ENCODE measurements around the gene DSC1. TPM values are rescaled to one million over a fixed set of nuclear protein-coding genes. Genes with fewer than 3 reads are reported as not detected.

The DSC1 gene
- total and polyA plus RNA-seq, 2 of the 8 experiments (the other 6 are each of a cell fraction or from before 2014, with no cell fraction given): 0.02 TPM; not detected in 1

DNA sequence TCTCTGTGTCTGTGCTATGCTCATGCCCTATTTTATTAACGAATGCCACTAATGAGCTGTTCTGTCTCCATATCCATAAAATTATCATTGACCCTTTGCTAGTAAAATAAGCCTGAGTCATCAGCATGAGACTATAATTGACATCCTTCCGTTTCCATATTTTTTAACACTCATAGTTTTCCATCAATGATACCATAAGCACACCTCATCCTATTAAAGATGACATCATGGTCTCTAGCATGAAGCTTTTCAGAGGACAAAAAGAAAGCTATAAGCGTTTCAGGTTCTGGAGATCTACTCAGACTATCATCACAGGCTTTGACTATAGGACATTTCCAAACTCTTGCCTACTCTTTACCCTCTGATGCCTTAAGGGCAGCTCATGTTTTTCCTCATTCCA is 59.2 kb downstream of the DSC1 start (continued):
- TF ChIP-seq, protein P1, sequence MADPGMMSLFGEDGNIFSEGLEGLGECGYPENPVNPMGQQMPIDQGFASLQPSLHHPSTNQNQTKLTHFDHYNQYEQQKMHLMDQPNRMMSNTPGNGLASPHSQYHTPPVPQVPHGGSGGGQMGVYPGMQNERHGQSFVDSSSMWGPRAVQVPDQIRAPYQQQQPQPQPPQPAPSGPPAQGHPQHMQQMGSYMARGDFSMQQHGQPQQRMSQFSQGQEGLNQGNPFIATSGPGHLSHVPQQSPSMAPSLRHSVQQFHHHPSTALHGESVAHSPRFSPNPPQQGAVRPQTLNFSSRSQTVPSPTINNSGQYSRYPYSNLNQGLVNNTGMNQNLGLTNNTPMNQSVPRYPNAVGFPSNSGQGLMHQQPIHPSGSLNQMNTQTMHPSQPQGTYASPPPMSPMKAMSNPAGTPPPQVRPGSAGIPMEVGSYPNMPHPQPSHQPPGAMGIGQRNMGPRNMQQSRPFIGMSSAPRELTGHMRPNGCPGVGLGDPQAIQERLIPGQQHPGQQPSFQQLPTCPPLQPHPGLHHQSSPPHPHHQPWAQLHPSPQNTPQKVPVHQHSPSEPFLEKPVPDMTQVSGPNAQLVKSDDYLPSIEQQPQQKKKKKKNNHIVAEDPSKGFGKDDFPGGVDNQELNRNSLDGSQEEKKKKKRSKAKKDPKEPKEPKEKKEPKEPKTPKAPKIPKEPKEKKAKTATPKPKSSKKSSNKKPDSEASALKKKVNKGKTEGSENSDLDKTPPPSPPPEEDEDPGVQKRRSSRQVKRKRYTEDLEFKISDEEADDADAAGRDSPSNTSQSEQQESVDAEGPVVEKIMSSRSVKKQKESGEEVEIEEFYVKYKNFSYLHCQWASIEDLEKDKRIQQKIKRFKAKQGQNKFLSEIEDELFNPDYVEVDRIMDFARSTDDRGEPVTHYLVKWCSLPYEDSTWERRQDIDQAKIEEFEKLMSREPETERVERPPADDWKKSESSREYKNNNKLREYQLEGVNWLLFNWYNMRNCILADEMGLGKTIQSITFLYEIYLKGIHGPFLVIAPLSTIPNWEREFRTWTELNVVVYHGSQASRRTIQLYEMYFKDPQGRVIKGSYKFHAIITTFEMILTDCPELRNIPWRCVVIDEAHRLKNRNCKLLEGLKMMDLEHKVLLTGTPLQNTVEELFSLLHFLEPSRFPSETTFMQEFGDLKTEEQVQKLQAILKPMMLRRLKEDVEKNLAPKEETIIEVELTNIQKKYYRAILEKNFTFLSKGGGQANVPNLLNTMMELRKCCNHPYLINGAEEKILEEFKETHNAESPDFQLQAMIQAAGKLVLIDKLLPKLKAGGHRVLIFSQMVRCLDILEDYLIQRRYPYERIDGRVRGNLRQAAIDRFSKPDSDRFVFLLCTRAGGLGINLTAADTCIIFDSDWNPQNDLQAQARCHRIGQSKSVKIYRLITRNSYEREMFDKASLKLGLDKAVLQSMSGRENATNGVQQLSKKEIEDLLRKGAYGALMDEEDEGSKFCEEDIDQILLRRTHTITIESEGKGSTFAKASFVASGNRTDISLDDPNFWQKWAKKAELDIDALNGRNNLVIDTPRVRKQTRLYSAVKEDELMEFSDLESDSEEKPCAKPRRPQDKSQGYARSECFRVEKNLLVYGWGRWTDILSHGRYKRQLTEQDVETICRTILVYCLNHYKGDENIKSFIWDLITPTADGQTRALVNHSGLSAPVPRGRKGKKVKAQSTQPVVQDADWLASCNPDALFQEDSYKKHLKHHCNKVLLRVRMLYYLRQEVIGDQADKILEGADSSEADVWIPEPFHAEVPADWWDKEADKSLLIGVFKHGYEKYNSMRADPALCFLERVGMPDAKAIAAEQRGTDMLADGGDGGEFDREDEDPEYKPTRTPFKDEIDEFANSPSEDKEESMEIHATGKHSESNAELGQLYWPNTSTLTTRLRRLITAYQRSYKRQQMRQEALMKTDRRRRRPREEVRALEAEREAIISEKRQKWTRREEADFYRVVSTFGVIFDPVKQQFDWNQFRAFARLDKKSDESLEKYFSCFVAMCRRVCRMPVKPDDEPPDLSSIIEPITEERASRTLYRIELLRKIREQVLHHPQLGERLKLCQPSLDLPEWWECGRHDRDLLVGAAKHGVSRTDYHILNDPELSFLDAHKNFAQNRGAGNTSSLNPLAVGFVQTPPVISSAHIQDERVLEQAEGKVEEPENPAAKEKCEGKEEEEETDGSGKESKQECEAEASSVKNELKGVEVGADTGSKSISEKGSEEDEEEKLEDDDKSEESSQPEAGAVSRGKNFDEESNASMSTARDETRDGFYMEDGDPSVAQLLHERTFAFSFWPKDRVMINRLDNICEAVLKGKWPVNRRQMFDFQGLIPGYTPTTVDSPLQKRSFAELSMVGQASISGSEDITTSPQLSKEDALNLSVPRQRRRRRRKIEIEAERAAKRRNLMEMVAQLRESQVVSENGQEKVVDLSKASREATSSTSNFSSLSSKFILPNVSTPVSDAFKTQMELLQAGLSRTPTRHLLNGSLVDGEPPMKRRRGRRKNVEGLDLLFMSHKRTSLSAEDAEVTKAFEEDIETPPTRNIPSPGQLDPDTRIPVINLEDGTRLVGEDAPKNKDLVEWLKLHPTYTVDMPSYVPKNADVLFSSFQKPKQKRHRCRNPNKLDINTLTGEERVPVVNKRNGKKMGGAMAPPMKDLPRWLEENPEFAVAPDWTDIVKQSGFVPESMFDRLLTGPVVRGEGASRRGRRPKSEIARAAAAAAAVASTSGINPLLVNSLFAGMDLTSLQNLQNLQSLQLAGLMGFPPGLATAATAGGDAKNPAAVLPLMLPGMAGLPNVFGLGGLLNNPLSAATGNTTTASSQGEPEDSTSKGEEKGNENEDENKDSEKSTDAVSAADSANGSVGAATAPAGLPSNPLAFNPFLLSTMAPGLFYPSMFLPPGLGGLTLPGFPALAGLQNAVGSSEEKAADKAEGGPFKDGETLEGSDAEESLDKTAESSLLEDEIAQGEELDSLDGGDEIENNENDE (IDR thresholded peaks at IDR 0.05; ENCODE audit: insufficient replicate concordance, low read length): no peak
- TF ChIP-seq TCF12 (IDR thresholded peaks at IDR 0.05; ENCODE audit: low read depth, low read length) (no peak), BRCA1 (IDR thresholded peaks at IDR 0.05; ENCODE audit: low read depth, low read length) (no peak)
